ENCODE measurements around the gene LARP7.
"Not testable (repeated sequence)": the region's sequence is repeated elsewhere in the genome, so short reads cannot be mapped to it uniquely, and the experiment has no call there.

LARP7 gene

DNA sequence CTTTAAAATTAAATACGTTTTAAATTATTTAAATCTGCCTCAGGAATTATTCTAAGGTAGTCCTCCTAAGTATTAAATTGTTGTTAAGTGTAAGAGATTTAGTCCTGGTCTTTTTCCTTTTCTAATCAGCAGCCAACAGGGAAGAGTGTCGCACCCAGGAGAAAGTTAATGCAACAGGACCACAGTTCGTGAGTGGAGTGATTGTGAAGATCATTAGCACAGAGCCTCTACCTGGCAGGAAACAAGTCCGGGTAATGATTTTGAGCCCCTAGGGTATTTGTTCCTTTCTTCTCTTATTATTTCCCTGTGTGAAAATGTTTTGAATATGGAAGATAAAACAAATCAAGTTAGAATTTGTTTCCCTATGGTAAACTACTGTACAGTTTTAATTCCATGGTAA is 13.4 kb downstream of the LARP7 start:
- H3K9ac ChIP-seq (ENCODE audit: low read length): peak overlapping the region; percentile 98
- H3K9me3 ChIP-seq (ENCODE audit: control insufficient read depth, insufficient read depth, low read depth, low read length): no peaks in the 10 kb centered on the region
- H3K27ac ChIP-seq (ENCODE audit: low read depth, low read length): peak overlapping the region; percentile 100
- peaks cover 40% of the 10 kb centered on the region for H3K4me1 ChIP-seq (ENCODE audit: control insufficient read depth, insufficient read depth, low read length)
- peak overlapping the region; percentile 78 for H3K4me3 ChIP-seq (ENCODE audit: low read depth, low read length)
- H3K36me3 ChIP-seq (ENCODE audit: control insufficient read depth, insufficient read depth, low read length): peaks cover 35% of the 10 kb centered on the region
- H3K27me3 ChIP-seq (ENCODE audit: control insufficient read depth, insufficient read depth, low read length): no peaks in the 10 kb centered on the region

DNA sequence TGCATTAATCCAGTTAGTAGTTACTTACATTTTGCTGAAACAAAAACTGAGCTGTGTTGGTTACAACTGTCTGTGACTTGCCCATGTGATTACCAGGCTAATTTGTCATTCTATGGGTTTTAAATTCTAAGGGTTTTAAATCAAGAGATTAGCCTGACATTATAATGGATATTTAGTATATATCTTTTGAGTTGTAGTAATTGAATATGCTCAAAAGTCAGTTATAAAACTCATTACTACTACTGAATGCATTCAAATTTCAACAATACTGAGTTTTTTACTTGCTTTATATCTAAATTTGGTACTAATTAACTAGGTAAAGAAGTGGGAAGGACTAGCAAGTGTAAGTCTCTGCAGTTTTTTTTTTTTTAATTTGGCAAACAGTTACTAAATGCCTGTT is 14.7 kb downstream of the LARP7 start:
- Histone ChIP-seq H3K36me3 (ENCODE audit: control insufficient read depth, insufficient read depth, low read length) (peaks cover 40% of the 10 kb centered on the region), H3K4me1 (ENCODE audit: control insufficient read depth, insufficient read depth, low read length) (peaks cover 46% of the 10 kb centered on the region), H3K9me3 (ENCODE audit: control insufficient read depth, insufficient read depth, low read depth, low read length) (no peaks in the 10 kb centered on the region), H3K9ac (ENCODE audit: low read length) (peak overlapping the region; percentile 98), H3K27ac (ENCODE audit: low read depth, low read length) (peak overlapping the region; percentile 100), H3K27me3 (ENCODE audit: control insufficient read depth, insufficient read depth, low read length) (no peaks in the 10 kb centered on the region), H3K4me3 (ENCODE audit: low read depth, low read length) (peak overlapping the region; percentile 78)

DNA sequence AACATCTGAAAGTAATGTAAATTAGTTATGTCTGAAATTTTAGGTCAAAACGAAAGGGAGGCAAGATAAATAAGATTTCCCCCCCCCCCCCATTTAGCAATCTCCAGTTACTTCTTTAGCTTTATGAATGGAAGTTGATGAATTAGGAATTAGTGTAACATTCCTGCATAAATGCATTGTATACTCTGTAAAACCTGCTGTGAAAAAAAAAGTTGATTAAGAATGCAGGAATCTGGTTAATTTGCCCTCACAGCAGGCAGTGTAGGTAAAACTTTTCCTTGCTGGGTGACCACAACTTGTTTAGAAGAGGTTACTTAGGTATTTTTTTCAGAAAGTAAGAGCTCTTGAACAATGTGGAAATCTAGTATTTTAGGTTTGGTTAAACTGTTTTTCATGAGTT is 15.3 kb downstream of the LARP7 start:
- Histone ChIP-seq H3K27me3 (ENCODE audit: control insufficient read depth, insufficient read depth, low read length) (no peaks in the 10 kb centered on the region), H3K27ac (ENCODE audit: low read depth, low read length) (peak overlapping the region; percentile 100)

DNA sequence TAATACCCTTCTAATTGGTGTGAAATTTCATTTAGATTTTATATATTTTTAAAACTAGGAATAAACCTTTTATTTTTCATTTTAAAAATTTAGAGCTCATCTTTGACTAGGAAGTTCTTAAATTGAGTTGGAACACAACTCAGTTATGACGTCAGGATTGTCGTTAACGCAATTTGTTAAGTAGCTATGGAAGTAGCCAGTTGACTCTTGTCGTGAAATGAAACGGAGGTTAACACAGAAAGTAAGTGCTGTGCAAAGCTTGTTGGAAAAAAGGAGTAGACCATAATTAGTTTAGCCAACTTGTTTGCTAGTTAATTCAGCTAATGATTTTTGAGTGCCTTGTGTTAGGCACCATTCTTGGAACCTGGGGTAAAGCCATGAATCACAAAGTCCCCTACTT is 18.3 kb downstream of the LARP7 start:
- peaks cover 45% of the 10 kb centered on the region; the same call in 1 of the 2 replicates for H3K36me3 ChIP-seq (ENCODE audit: control insufficient read depth, insufficient read depth, low read length)
- H3K27me3 ChIP-seq (ENCODE audit: control insufficient read depth, insufficient read depth, low read length): no peaks in the 10 kb centered on the region
- H3K4me1 ChIP-seq (ENCODE audit: control insufficient read depth, insufficient read depth, low read length): peaks cover 53% of the 10 kb centered on the region
- H3K27ac ChIP-seq (ENCODE audit: low read depth, low read length): peak overlapping the region; percentile 100
- H3K4me3 ChIP-seq (ENCODE audit: low read depth, low read length): peak overlapping the region; percentile 43; the same call in 1 of the 2 replicates
- H3K9ac ChIP-seq (ENCODE audit: low read length): peak overlapping the region; percentile 90
- H3K9me3 ChIP-seq (ENCODE audit: control insufficient read depth, insufficient read depth, low read depth, low read length): no peaks in the 10 kb centered on the region

More for the DNA sequence above, 15.3 kb downstream of the LARP7 start:
- Histone ChIP-seq H3K36me3 (ENCODE audit: control insufficient read depth, insufficient read depth, low read length) (peaks cover 38% of the 10 kb centered on the region), H3K4me1 (ENCODE audit: control insufficient read depth, insufficient read depth, low read length) (peaks cover 50% of the 10 kb centered on the region), H3K9me3 (ENCODE audit: control insufficient read depth, insufficient read depth, low read depth, low read length) (no peaks in the 10 kb centered on the region), H3K4me3 (ENCODE audit: low read depth, low read length) (peak overlapping the region; percentile 78), H3K9ac (ENCODE audit: low read length) (peak overlapping the region; percentile 98)

DNA sequence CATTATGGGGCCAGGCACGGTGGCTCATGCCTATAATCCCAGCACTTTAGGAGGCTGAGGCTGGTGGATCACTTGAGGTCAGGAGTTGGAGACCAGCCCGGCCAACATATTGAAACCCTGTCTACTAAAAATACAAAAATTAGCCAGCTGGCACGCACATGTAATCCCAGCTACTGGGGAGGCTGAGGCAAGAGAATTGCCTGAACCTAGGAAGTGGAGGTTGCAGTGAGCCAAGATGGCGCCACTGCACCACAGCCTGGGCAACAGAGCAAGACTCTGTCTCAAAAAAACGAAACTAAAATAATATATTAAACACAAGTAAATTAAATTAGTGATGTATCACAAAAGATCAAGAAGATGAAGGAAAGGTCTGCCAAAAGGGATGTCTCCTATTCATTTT is 19.2 kb downstream of the LARP7 start:
- Histone ChIP-seq H3K27ac (ENCODE audit: low read depth, low read length) (peak overlapping the region; percentile 100; the same call in 1 of the 2 replicates), H3K9ac (ENCODE audit: low read length) (peak overlapping the region; percentile 73), H3K4me1 (ENCODE audit: control insufficient read depth, insufficient read depth, low read length) (peaks cover 50% of the 10 kb centered on the region), H3K36me3 (ENCODE audit: control insufficient read depth, insufficient read depth, low read length) (peaks cover 45% of the 10 kb centered on the region; the same call in 1 of the 2 replicates)
- not testable (repeated sequence) for H3K9me3 ChIP-seq (ENCODE audit: control insufficient read depth, insufficient read depth, low read depth, low read length); H3K4me3 ChIP-seq (ENCODE audit: low read depth, low read length); H3K27me3 ChIP-seq (ENCODE audit: control insufficient read depth, insufficient read depth, low read length)

DNA sequence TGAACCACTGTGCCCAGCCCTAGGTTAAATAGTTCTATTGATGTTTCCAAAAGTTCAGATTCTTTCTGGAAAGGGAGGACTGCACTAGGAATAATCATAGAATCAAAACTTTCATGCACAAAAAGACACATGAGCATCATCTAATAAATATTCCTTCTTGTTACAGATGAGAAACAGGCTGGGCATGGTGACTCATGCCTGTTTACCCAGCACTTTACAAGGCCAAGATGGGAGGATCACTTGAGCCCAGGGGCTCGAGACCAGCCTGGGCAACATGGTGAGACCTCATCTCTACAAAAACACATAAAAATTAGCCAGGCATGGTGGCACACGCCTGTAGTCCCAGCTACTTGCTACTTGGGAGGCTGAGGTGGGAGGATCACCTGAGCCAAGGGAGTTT is 27.7 kb downstream of the LARP7 start:
- no peaks in the 10 kb centered on the region for H3K9me3 ChIP-seq (ENCODE audit: control insufficient read depth, insufficient read depth, low read depth, low read length)
- H3K4me1 ChIP-seq (ENCODE audit: control insufficient read depth, insufficient read depth, low read length): peaks cover under 1% of the 10 kb centered on the region; the same call in 1 of the 2 replicates
- no peak overlapping the region for H3K4me3 ChIP-seq (ENCODE audit: low read depth, low read length)
- H3K27me3 ChIP-seq (ENCODE audit: control insufficient read depth, insufficient read depth, low read length): no peaks in the 10 kb centered on the region
- H3K9ac ChIP-seq (ENCODE audit: low read length): no peak overlapping the region
- H3K27ac ChIP-seq (ENCODE audit: low read depth, low read length): peak overlapping the region; percentile 33; the same call in 1 of the 2 replicates
- H3K36me3 ChIP-seq (ENCODE audit: control insufficient read depth, insufficient read depth, low read length): no peaks in the 10 kb centered on the region

DNA sequence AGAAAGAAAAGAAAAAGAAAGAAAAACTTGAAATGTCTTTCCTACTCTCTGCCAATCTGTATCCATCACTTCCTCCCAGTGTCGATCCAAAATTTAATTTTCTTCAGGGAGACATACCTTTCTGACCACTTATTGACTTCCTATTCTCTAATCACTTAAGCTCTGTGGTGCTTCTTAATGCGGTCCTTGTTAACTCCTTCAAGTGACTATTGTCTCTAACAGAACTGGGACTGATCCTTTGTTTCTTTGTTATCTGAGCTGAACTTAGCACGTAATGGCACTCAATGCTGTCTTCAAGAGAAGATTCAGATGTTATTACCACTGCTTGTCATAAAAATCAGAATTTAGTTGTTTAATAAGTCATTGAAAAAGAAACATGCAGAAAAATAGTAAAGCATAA is 31.2 kb downstream of the LARP7 start:
- peaks cover 11% of the 10 kb centered on the region for H3K4me1 ChIP-seq (ENCODE audit: control insufficient read depth, insufficient read depth, low read length)
- no peak overlapping the region for H3K4me3 ChIP-seq (ENCODE audit: low read depth, low read length)
- no peaks in the 10 kb centered on the region for H3K36me3 ChIP-seq (ENCODE audit: control insufficient read depth, insufficient read depth, low read length)
- no peaks in the 10 kb centered on the region for H3K9me3 ChIP-seq (ENCODE audit: control insufficient read depth, insufficient read depth, low read depth, low read length)
- H3K27ac ChIP-seq (ENCODE audit: low read depth, low read length): no peak overlapping the region
- no peak overlapping the region for H3K9ac ChIP-seq (ENCODE audit: low read length)
- no peaks in the 10 kb centered on the region for H3K27me3 ChIP-seq (ENCODE audit: control insufficient read depth, insufficient read depth, low read length)

DNA sequence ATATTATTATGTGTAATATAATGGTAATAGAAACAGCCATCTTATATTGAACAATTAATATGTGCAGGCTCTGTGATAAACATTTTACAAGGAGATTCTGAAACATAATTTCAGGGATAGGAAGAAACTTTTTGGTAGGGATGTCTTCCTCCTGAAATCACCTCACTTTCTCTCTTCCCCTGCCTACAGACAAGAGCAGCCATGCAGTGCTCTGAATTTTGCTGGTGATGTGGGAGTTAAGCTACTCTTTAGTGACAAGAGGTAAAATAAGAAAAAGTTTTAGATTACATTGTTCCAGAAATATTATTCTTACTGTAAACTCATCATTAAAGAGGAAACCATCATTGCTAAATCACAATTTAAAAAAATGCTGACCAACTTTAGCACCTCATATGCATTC is 36.1 kb downstream of the LARP7 start:
- no peak overlapping the region for H3K4me3 ChIP-seq (ENCODE audit: low read depth, low read length)
- H3K27ac ChIP-seq (ENCODE audit: low read depth, low read length): no peak overlapping the region
- no peaks in the 10 kb centered on the region for H3K9me3 ChIP-seq (ENCODE audit: control insufficient read depth, insufficient read depth, low read depth, low read length)
- H3K9ac ChIP-seq (ENCODE audit: low read length): no peak overlapping the region
- H3K36me3 ChIP-seq (ENCODE audit: control insufficient read depth, insufficient read depth, low read length): no peaks in the 10 kb centered on the region
- H3K4me1 ChIP-seq (ENCODE audit: control insufficient read depth, insufficient read depth, low read length): peaks cover 17% of the 10 kb centered on the region
- H3K27me3 ChIP-seq (ENCODE audit: control insufficient read depth, insufficient read depth, low read length): no peaks in the 10 kb centered on the region

DNA sequence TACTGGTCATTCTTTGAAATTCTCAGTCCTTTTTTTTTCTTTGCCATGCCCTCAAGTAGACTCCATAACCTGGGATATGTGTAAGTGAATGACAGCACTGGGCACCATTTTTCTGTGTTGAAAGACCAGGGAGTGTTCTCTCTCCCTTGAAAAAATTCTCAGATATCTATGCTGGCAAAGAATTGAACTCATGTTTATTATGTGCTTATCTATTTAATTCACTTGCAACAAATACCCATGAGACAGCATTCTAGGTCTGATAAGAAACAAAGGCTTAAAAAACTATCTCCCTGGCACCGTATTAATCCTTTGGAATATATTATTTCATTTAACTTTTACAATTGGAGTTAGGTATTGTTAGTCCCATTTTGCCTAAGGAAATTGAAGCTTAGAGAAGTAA is 36.7 kb downstream of the LARP7 start:
- Histone ChIP-seq H3K9me3 (ENCODE audit: control insufficient read depth, insufficient read depth, low read depth, low read length) (no peaks in the 10 kb centered on the region), H3K4me1 (ENCODE audit: control insufficient read depth, insufficient read depth, low read length) (peaks cover 17% of the 10 kb centered on the region), H3K36me3 (ENCODE audit: control insufficient read depth, insufficient read depth, low read length) (no peaks in the 10 kb centered on the region), H3K4me3 (ENCODE audit: low read depth, low read length) (no peak overlapping the region), H3K27ac (ENCODE audit: low read depth, low read length) (no peak overlapping the region), H3K27me3 (ENCODE audit: control insufficient read depth, insufficient read depth, low read length) (no peaks in the 10 kb centered on the region), H3K9ac (ENCODE audit: low read length) (no peak overlapping the region)

DNA sequence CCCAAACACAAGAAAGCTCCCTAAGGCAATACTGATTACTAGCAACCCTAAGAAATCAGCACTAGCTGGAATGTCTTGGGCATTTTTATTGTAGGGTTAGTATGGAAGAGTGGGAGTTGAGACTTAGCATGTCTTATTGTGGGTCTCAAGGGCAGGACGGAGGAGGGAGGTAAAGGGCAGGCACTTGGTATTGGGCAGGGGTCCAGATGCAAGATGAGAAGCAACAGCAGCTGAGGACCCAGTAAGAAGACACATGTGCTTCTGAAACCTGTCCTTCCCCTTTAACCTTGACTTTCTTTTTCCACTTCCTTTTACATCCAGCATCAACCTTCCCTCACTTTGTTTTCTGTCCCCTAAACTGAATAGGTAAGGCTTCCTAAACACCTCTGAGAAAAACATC is 37.4 kb downstream of the LARP7 start:
- H3K27ac ChIP-seq (ENCODE audit: low read depth, low read length): no peak overlapping the region
- H3K4me1 ChIP-seq (ENCODE audit: control insufficient read depth, insufficient read depth, low read length): peaks cover 17% of the 10 kb centered on the region
- H3K36me3 ChIP-seq (ENCODE audit: control insufficient read depth, insufficient read depth, low read length): no peaks in the 10 kb centered on the region
- no peak overlapping the region for H3K9ac ChIP-seq (ENCODE audit: low read length)
- no peak overlapping the region for H3K4me3 ChIP-seq (ENCODE audit: low read depth, low read length)
- no peaks in the 10 kb centered on the region for H3K9me3 ChIP-seq (ENCODE audit: control insufficient read depth, insufficient read depth, low read depth, low read length)
- no peaks in the 10 kb centered on the region for H3K27me3 ChIP-seq (ENCODE audit: control insufficient read depth, insufficient read depth, low read length)

DNA sequence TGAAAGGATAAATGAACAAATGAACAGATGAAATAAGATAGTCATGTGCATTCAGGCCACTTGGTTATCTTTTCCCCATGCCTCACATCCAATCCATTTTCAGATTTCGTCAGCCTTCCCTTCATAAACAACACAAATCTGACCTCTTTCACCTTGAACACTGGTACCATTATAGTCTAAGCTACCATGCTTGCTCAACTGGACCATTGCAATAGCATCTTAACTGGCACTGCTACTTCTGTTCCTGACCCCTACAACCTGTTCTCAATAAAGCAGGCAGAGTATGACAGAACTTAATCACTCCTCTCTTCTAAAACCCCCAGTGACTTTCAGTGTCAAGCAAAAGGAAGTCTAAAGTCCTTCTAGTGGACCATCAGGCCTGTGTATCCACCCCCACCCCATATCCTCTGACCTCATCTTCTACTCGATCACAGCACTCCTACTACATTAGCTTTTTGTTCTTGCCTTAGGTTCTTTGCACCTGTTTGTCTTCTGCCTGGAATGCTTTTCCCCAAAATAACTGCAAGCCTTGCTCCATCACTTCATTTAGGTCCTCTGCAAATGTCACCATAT is 40.7 kb downstream of the LARP7 start:
- no peaks in the 10 kb centered on the region for H3K36me3 ChIP-seq (ENCODE audit: control insufficient read depth, insufficient read depth, low read length)
- H3K4me3 ChIP-seq (ENCODE audit: low read depth, low read length): no peak overlapping the region
- no peaks in the 10 kb centered on the region for H3K27me3 ChIP-seq (ENCODE audit: control insufficient read depth, insufficient read depth, low read length)
- H3K9ac ChIP-seq (ENCODE audit: low read length): no peak overlapping the region
- H3K9me3 ChIP-seq (ENCODE audit: control insufficient read depth, insufficient read depth, low read depth, low read length): no peaks in the 10 kb centered on the region
- H3K4me1 ChIP-seq (ENCODE audit: control insufficient read depth, insufficient read depth, low read length): peaks cover 12% of the 10 kb centered on the region; the same call in 1 of the 2 replicates
- H3K27ac ChIP-seq (ENCODE audit: low read depth, low read length): no peak overlapping the region

Measured in HUES6 (cell line).